ENCODE data around the gene ZNF583. TPM values are rescaled to one million over a fixed set of nuclear protein-coding genes. Genes with fewer than 3 reads are reported as not detected.

Gene ZNF583
- total RNA-seq (2021) (4.5 and 6.3 TPM in 2 replicates), Bru-seq, nascent RNA (percentile 69 among the genes with signal in this experiment), BruChase-seq, experiment 1, labeled RNA remaining after a 2-hour chase (percentile 57 among the genes with signal in this experiment), BruChase-seq, experiment 2, labeled RNA remaining after a 6-hour chase (percentile 57 among the genes with signal in this experiment)
- long read RNA-seq, full-length matches to known transcripts = 6 of 9 reads
- long read RNA-seq, partial matches to known transcripts = 1 of 9 reads
- long read RNA-seq, other reads (novel, unspliced or antisense) = 2 of 9 reads

GRCh38 chr19:56403764-56404704, at the start of gene ZNF583:
Gene ZNF583 (plus strand): TSS chr19:56404332. CDS start chr19:56407115, 2,783 bp downstream.
- Histone ChIP-seq H3K9me3 (ENCODE audit: low read depth, low read length, poor library complexity, severe bottlenecking) (peaks cover 50% of the 10 kb centered on the region), H3K27me3 (replicated peaks; ENCODE audit: insufficient read depth, low read depth, low read length, poor library complexity) (no peaks in the 10 kb centered on the region), H3K36me3 (ENCODE audit: insufficient read depth, low read length, poor library complexity, severe bottlenecking) (peaks cover 22% of the 10 kb centered on the region), H3K27ac (ENCODE audit: low read depth, low read length, poor library complexity, severe bottlenecking) (peak within 1 kb of the TSS; percentile 91), H3K4me3 (ENCODE audit: low read depth, low read length, poor library complexity, severe bottlenecking) (peak within 1 kb of the TSS; percentile 68), H3K4me1 (ENCODE audit: insufficient read depth, low read length, poor library complexity, severe bottlenecking) (no peaks in the 10 kb centered on the region)
- no TSS peak for BruUV-seq (replicated peaks)
- ChIA-PET CTCF (interaction anchor here (0.6 kb wide), 1 partner anchor 1764 kb away, joined by 3 read pairs; no protein-coding TSS in a partner anchor), POLR2A (ENCODE audit: low non-redundant PET) (no interaction called here)
- intact Hi-C loops (cut with micrococcal nuclease; ENCODE audit: unreplicated experiment) = no loop called here
- TF ChIP-seq, protein P1, sequence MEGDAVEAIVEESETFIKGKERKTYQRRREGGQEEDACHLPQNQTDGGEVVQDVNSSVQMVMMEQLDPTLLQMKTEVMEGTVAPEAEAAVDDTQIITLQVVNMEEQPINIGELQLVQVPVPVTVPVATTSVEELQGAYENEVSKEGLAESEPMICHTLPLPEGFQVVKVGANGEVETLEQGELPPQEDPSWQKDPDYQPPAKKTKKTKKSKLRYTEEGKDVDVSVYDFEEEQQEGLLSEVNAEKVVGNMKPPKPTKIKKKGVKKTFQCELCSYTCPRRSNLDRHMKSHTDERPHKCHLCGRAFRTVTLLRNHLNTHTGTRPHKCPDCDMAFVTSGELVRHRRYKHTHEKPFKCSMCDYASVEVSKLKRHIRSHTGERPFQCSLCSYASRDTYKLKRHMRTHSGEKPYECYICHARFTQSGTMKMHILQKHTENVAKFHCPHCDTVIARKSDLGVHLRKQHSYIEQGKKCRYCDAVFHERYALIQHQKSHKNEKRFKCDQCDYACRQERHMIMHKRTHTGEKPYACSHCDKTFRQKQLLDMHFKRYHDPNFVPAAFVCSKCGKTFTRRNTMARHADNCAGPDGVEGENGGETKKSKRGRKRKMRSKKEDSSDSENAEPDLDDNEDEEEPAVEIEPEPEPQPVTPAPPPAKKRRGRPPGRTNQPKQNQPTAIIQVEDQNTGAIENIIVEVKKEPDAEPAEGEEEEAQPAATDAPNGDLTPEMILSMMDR (conservative IDR thresholded peaks at IDR 0.05; ENCODE audit: low read depth, low read length) = no peak
- TF ChIP-seq EZH2 (IDR thresholded peaks at IDR 0.05; ENCODE audit: borderline replicate concordance, low read depth, low read length, poor library complexity, severe bottlenecking) = no peak
- peak; percentile 94 for DNase-seq (ENCODE audit: low spot score)

DNA sequence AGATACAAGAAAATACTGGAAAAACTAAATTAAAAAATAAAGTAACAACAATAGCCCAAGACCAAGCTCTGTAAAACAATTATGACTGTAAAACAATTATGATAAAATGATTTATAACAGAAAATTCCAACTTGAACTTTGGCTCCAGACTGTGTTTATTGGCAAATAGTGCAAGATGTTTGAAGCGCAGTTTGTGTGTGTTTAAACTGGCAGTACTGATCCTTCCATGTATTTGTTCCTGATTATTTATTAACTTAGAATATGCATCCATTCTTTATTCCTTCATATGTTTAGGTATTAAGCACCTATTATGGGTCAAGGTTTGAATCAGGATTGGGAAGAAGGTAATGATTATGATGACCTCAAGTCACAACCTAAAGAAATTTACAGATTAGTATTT, 48.6 kb upstream of the ZNF583 start:
- Histone ChIP-seq H3K9me3 (ENCODE audit: low read depth, low read length, poor library complexity, severe bottlenecking) (peaks cover 3% of the 10 kb centered on the region), H3K27me3 (replicated peaks; ENCODE audit: insufficient read depth, low read depth, low read length, poor library complexity) (no peaks in the 10 kb centered on the region), H3K4me1 (ENCODE audit: insufficient read depth, low read length, poor library complexity, severe bottlenecking) (no peaks in the 10 kb centered on the region), H3K4me3 (ENCODE audit: low read depth, low read length, poor library complexity, severe bottlenecking) (no peak overlapping the region), H3K36me3 (ENCODE audit: insufficient read depth, low read length, poor library complexity, severe bottlenecking) (no peaks in the 10 kb centered on the region), H3K27ac (ENCODE audit: low read depth, low read length, poor library complexity, severe bottlenecking) (no peak overlapping the region)
- intact Hi-C loops (cut with micrococcal nuclease; ENCODE audit: unreplicated experiment) = no loop called here
- BruUV-seq (replicated peaks) = no TSS peak
- CTCF ChIA-PET = no interaction called here
- TF ChIP-seq EZH2 (IDR thresholded peaks at IDR 0.05; ENCODE audit: borderline replicate concordance, low read depth, low read length, poor library complexity, severe bottlenecking) = no peak
- TF ChIP-seq, protein P1 (conservative IDR thresholded peaks at IDR 0.05; ENCODE audit: low read depth, low read length) = no peak
- DNase-seq (ENCODE audit: low spot score) = no peak
- POLR2A ChIA-PET (ENCODE audit: low non-redundant PET) = no interaction called here

GRCh38 chr19:56356944-56357343, 47.2 kb upstream of the ZNF583 start:
- no peaks in the 10 kb centered on the region for H3K27me3 ChIP-seq (replicated peaks; ENCODE audit: insufficient read depth, low read depth, low read length, poor library complexity)
- H3K27ac ChIP-seq (ENCODE audit: low read depth, low read length, poor library complexity, severe bottlenecking) = no peak overlapping the region
- TF ChIP-seq, protein P1 (conservative IDR thresholded peaks at IDR 0.05; ENCODE audit: low read depth, low read length) = no peak
- TF ChIP-seq EZH2 (IDR thresholded peaks at IDR 0.05; ENCODE audit: borderline replicate concordance, low read depth, low read length, poor library complexity, severe bottlenecking) = no peak
- H3K4me1 ChIP-seq (ENCODE audit: insufficient read depth, low read length, poor library complexity, severe bottlenecking) = no peaks in the 10 kb centered on the region
- H3K9me3 ChIP-seq (ENCODE audit: low read depth, low read length, poor library complexity, severe bottlenecking) = peaks cover 3% of the 10 kb centered on the region
- CTCF ChIA-PET = no interaction called here
- intact Hi-C loops (cut with micrococcal nuclease; ENCODE audit: unreplicated experiment) = no loop called here
- POLR2A ChIA-PET (ENCODE audit: low non-redundant PET) = no interaction called here
- DNase-seq (ENCODE audit: low spot score) = no peak
- no TSS peak for BruUV-seq (replicated peaks)
- H3K4me3 ChIP-seq (ENCODE audit: low read depth, low read length, poor library complexity, severe bottlenecking) = no peak overlapping the region
- H3K36me3 ChIP-seq (ENCODE audit: insufficient read depth, low read length, poor library complexity, severe bottlenecking) = no peaks in the 10 kb centered on the region
